Smooth muscle cell (in vitro differentiated cells): ENCODE results near the gene ERGIC2. TPM values are rescaled to one million over a fixed set of nuclear protein-coding genes. Genes with fewer than 3 reads are reported as not detected.
A peak's percentile ranks its signal among the peaks of the same experiment; 100 is the strongest.

Source experiments
- DNase-seq: peaks from one replicate; lab custom pipeline; 2025; ENCODE audit not compliant: unreplicated experiment; lab: John Stamatoyannopoulos, UW
- H2AFZ ChIP-seq: fragments of 200-600 bp; sonication (generic); 2 replicates; pipeline ENCODE4 v1.6.0; 2016; ENCODE audit warnings: antibody characterized with exemption, low read depth, mild to moderate bottlenecking
- H3F3A ChIP-seq: fragments of 200-600 bp; sonication (generic); 2 replicates; pipeline ENCODE4 v1.6.0; 2017; ENCODE audit warnings: antibody characterized with exemption, low read depth
- H3K27ac ChIP-seq: fragments of 200-600 bp; sonication (generic); 2 replicates; pipeline ENCODE4 v1.5.1; 2016; ENCODE audit warnings: low read depth, mild to moderate bottlenecking
- H3K27me3 ChIP-seq: fragments of 200-600 bp; sonication (generic); 2 replicates; pipeline ENCODE4 v1.6.1; 2016; ENCODE audit warnings: low read depth, mild to moderate bottlenecking
- H3K36me3 ChIP-seq: fragments of 200-600 bp; sonication (generic); 2 replicates; pipeline ENCODE4 v1.5.1; 2016; ENCODE audit warnings: low read depth
- H3K4me1 ChIP-seq: fragments of 200-600 bp; sonication (generic); 2 replicates; pipeline ENCODE4 v1.5.1; 2016; ENCODE audit warnings: low read depth
- H3K4me2 ChIP-seq: fragments of 200-600 bp; sonication (generic); 2 replicates; pipeline ENCODE4 v1.6.0; 2016; ENCODE audit warnings: mild to moderate bottlenecking
- H3K4me3 ChIP-seq: fragments of 200-600 bp; sonication (generic); 2 replicates; pipeline ENCODE4 v1.5.1; 2016; ENCODE audit warnings: mild to moderate bottlenecking
- H3K79me2 ChIP-seq: fragments of 200-600 bp; sonication (generic); 2 replicates; pipeline ENCODE4 v1.6.0; 2016; ENCODE audit warnings: low read depth, mild to moderate bottlenecking
- H3K9ac ChIP-seq: fragments of 200-600 bp; sonication (generic); 2 replicates; pipeline ENCODE4 v1.6.0; 2016; ENCODE audit warnings: low read depth
- H3K9me3 ChIP-seq: fragments of 200-600 bp; sonication (generic); replicated peaks from 2 replicates; pipeline ENCODE4 v1.5.1; 2016; ENCODE audit warnings: low read depth
- H4K20me1 ChIP-seq: fragments of 200-600 bp; sonication (generic); 2 replicates; pipeline ENCODE4 v1.6.0; 2016; ENCODE audit warnings: low read depth
- CTCF ChIP-seq: fragments of 200-600 bp; sonication (generic); IDR thresholded peaks from 2 replicates; pipeline ENCODE4 v1.5.1; 2017; ENCODE audit warnings: borderline replicate concordance, mild to moderate bottlenecking, antibody characterized with exemption; ENCODE audit not compliant: insufficient read depth, poor library complexity, severe bottlenecking
- WGBS: methylation state at CpG from one replicate; pipeline ENCODE4 v1.1.7; 2016; ENCODE audit warnings: low lambda C conversion rate; 5-methylcytosine and 5-hydroxymethylcytosine counted together
- polyA plus RNA-seq: library from polyadenylated mRNA; unstranded; fragments of >200 nt; fragmentation: Nextera tagmentation; extraction: Ambion mirVana; gene quantifications from 2 replicates; pipeline ENCODE4 v1.2.1, GENCODE V29; 2016
- total RNA-seq: library from RNA; depleted of rRNA; stranded (reverse); fragments of >200 nt; gene quantifications from 2 replicates; pipeline ENCODE4 v1.2.3, GENCODE V29; 2014

Gene ERGIC2
- total and polyA plus RNA-seq, 2 experiments from 2014 or later: 121 to 139 TPM

- no peak for TF ChIP-seq CTCF
- Histone ChIP-seq H4K20me1 (no peaks in the 10 kb centered on the region), H3K79me2 (no peaks in the 10 kb centered on the region), H3K4me2 (no peak overlapping the region), H3K27ac (peak overlapping the region; percentile 39), H3K4me1 (peaks cover 12% of the 10 kb centered on the region), H3K9ac (no peak overlapping the region), H3K36me3 (no peaks in the 10 kb centered on the region), H3F3A (no peaks in the 10 kb centered on the region), H3K9me3 (no peaks in the 10 kb centered on the region), H3K27me3 (no peaks in the 10 kb centered on the region), H3K4me3 (no peak overlapping the region), H2AFZ (no peak overlapping the region)
- no peak for DNase-seq
- 38% methylated on average over 1 of the region's 1 CpG for WGBS
These were observed 93.3 kb downstream of the ERGIC2 start for GRCh38 chr12:29287622-29288021.

Other genes with a start within 250 kb of the ERGIC2 start
- gene FAR2, start 231.9 kb downstream of the ERGIC2 start, total RNA-seq: 8.5 and 11.9 TPM in 2 replicates
- gene FAR2, start 231.9 kb downstream of the ERGIC2 start, polyA plus RNA-seq: 1.5 and 3.7 TPM in 2 replicates
- not detected in 2 replicates for gene OVCH1, start 116.5 kb upstream of the ERGIC2 start, total RNA-seq
- not detected in 2 replicates for gene OVCH1, start 116.5 kb upstream of the ERGIC2 start, polyA plus RNA-seq